ENCODE data around the gene MORF4L2. TPM values are rescaled to one million over a fixed set of nuclear protein-coding genes. Genes with fewer than 3 reads are reported as not detected.
"Not testable (repeated sequence)": the region's sequence is repeated elsewhere in the genome, so short reads cannot be mapped to it uniquely, and the experiment has no call there.

MORF4L2 gene
- total RNA-seq, 1 experiment from 2014 or later: 876 TPM

GRCh38 chrX:103697687-103698086 lies 11.2 kb upstream of the MORF4L2 start:
- no peak for DNase-seq
- no peaks in the 10 kb centered on the region for H3K9me3 ChIP-seq (replicated peaks)
- H3K4me3 ChIP-seq: no peak overlapping the region
- no peak overlapping the region for H3K27ac ChIP-seq
- H3K36me3 ChIP-seq: no peaks in the 10 kb centered on the region
- H3K4me1 ChIP-seq: no peaks in the 10 kb centered on the region
- H3K27me3 ChIP-seq: no peaks in the 10 kb centered on the region

- H3K4me3 ChIP-seq: no peak overlapping the region
- no peaks in the 10 kb centered on the region for H3K9me3 ChIP-seq (replicated peaks)
- H3K4me1 ChIP-seq: no peaks in the 10 kb centered on the region
- H3K36me3 ChIP-seq: peaks cover 2% of the 10 kb centered on the region; the same call in 1 of the 2 replicates
- no peak overlapping the region for H3K27ac ChIP-seq
- DNase-seq: no peak
- H3K27me3 ChIP-seq: no peaks in the 10 kb centered on the region
These were observed 4.6 kb upstream of the MORF4L2 start for GRCh38 chrX:103691059-103691458.

- no peak overlapping the region for H3K27ac ChIP-seq
- H3K36me3 ChIP-seq: peaks cover 20% of the 10 kb centered on the region
- no peaks in the 10 kb centered on the region for H3K9me3 ChIP-seq (replicated peaks)
- no peaks in the 10 kb centered on the region; the same call in 1 of the 2 replicates for H3K4me1 ChIP-seq
- H3K27me3 ChIP-seq: no peaks in the 10 kb centered on the region
- no peak overlapping the region for H3K4me3 ChIP-seq
- DNase-seq: peak; percentile 13 to 70
These were observed 2.4 kb upstream of the MORF4L2 start for GRCh38 chrX:103688946-103689345.

GRCh38 chrX:103687696-103688201 lies 1.2 kb upstream of the MORF4L2 start:
- DNase-seq: peak; percentile 85 to 95
- H3K36me3 ChIP-seq: peaks cover 32% of the 10 kb centered on the region
- peak overlapping the region; percentile 97 for H3K27ac ChIP-seq
- H3K27me3 ChIP-seq: no peaks in the 10 kb centered on the region
- no peaks in the 10 kb centered on the region for H3K9me3 ChIP-seq (replicated peaks)
- peak overlapping the region; percentile 88 for H3K4me3 ChIP-seq
- no peaks in the 10 kb centered on the region; the same call in 1 of the 2 replicates for H3K4me1 ChIP-seq

GRCh38 chrX:103687073-103687695 lies 685 bp upstream of the MORF4L2 start:
- DNase-seq: peak; percentile 92 to 94
- H3K9me3 ChIP-seq (replicated peaks): no peaks in the 10 kb centered on the region
- H3K4me1 ChIP-seq: no peaks in the 10 kb centered on the region; the same call in 1 of the 2 replicates
- H3K4me3 ChIP-seq: peak overlapping the region; percentile 88
- H3K27me3 ChIP-seq: no peaks in the 10 kb centered on the region
- H3K27ac ChIP-seq: peak overlapping the region; percentile 97
- peaks cover 37% of the 10 kb centered on the region for H3K36me3 ChIP-seq

GRCh38 chrX:103685396-103685795 lies 1.1 kb downstream of the MORF4L2 start:
- peak; percentile 11 to 55 for DNase-seq
- H3K4me3 ChIP-seq: peak overlapping the region; percentile 88
- H3K27ac ChIP-seq: peak overlapping the region; percentile 97
- peaks cover 55% of the 10 kb centered on the region for H3K36me3 ChIP-seq
- H3K4me1 ChIP-seq: no peaks in the 10 kb centered on the region; the same call in 1 of the 2 replicates
- H3K9me3 ChIP-seq (replicated peaks): no peaks in the 10 kb centered on the region
- no peaks in the 10 kb centered on the region for H3K27me3 ChIP-seq

- H3K4me3 ChIP-seq: no peak overlapping the region
- no peaks in the 10 kb centered on the region; the same call in 1 of the 2 replicates for H3K4me1 ChIP-seq
- no peak for DNase-seq
- H3K27me3 ChIP-seq: no peaks in the 10 kb centered on the region
- peaks cover 92% of the 10 kb centered on the region for H3K36me3 ChIP-seq
- H3K27ac ChIP-seq: no peak overlapping the region
- no peaks in the 10 kb centered on the region for H3K9me3 ChIP-seq (replicated peaks)
These were observed 5.1 kb downstream of the MORF4L2 start for GRCh38 chrX:103681443-103681842.

GRCh38 chrX:103678199-103678993 lies 8.1 kb downstream of the MORF4L2 start:
- Histone ChIP-seq H3K4me3 (no peak overlapping the region), H3K9me3 (replicated peaks) (no peaks in the 10 kb centered on the region), H3K27ac (no peak overlapping the region), H3K27me3 (no peaks in the 10 kb centered on the region), H3K4me1 (no peaks in the 10 kb centered on the region), H3K36me3 (peaks cover 75% of the 10 kb centered on the region)
- no peak for DNase-seq

GRCh38 chrX:103674531-103675454 lies 11.7 kb downstream of the MORF4L2 start:
- Histone ChIP-seq H3K4me3 (no peak overlapping the region), H3K27me3 (no peaks in the 10 kb centered on the region), H3K9me3 (replicated peaks) (no peaks in the 10 kb centered on the region), H3K36me3 (peaks cover 39% of the 10 kb centered on the region), H3K4me1 (no peaks in the 10 kb centered on the region), H3K27ac (no peak overlapping the region)
- peak in 1 of 2 experiments; percentile 26 for DNase-seq

GRCh38 chrX:103669745-103670144 lies 16.8 kb downstream of the MORF4L2 start:
- H3K4me3 ChIP-seq: no peak overlapping the region
- no peak overlapping the region for H3K27ac ChIP-seq
- H3K9me3 ChIP-seq (replicated peaks): no peaks in the 10 kb centered on the region
- DNase-seq: no peak
- H3K36me3 ChIP-seq: no peaks in the 10 kb centered on the region
- no peaks in the 10 kb centered on the region for H3K27me3 ChIP-seq
- H3K4me1 ChIP-seq: no peaks in the 10 kb centered on the region

- H3K27ac ChIP-seq: no peak overlapping the region
- H3K36me3 ChIP-seq: no peaks in the 10 kb centered on the region
- DNase-seq: no peak
These were observed 20.0 kb downstream of the MORF4L2 start for GRCh38 chrX:103666202-103667107.

GRCh38 chrX:103663981-103664762 lies 22.3 kb downstream of the MORF4L2 start:
- Histone ChIP-seq H3K4me1 (no peaks in the 10 kb centered on the region), H3K36me3 (no peaks in the 10 kb centered on the region), H3K9me3 (replicated peaks) (no peaks in the 10 kb centered on the region), H3K4me3 (no peak overlapping the region), H3K27me3 (no peaks in the 10 kb centered on the region), H3K27ac (no peak overlapping the region)
- no peak for DNase-seq

More at GRCh38 chrX:103666202-103667107, 20.0 kb downstream of the MORF4L2 start:
- Histone ChIP-seq H3K4me1 (no peaks in the 10 kb centered on the region), H3K4me3 (no peak overlapping the region), H3K9me3 (replicated peaks) (no peaks in the 10 kb centered on the region), H3K27me3 (no peaks in the 10 kb centered on the region)

- DNase-seq; H3K9me3 ChIP-seq (replicated peaks); H3K36me3 ChIP-seq; H3K27ac ChIP-seq; H3K4me3 ChIP-seq; H3K27me3 ChIP-seq: not testable (repeated sequence)
- H3K4me1 ChIP-seq: peaks cover 10% of the 10 kb centered on the region
These were observed 27.0 kb downstream of the MORF4L2 start for GRCh38 chrX:103659460-103659859.

Measured in SJCRH30 (cell line).